Nephron (organoid): ENCODE results near the gene CYBA.

Source experiments
- H3K27ac Mint-ChIP-seq, 3 experiments: 2 replicates each; pipeline ENCODE4 v1.8.0; 2020; ENCODE audit warnings: mixed read lengths in 3 of 3, mild to moderate bottlenecking in 2 of 3, moderate library complexity in 1 of 3
- H3K27me3 Mint-ChIP-seq: 2 replicates; pipeline ENCODE4 v1.8.0; 2021; ENCODE audit warnings: low read depth, mild to moderate bottlenecking, moderate library complexity, mixed read lengths
- H3K36me3 Mint-ChIP-seq: 2 replicates; pipeline ENCODE4 v1.8.0; 2020; ENCODE audit warnings: low read depth, mixed read lengths
- H3K4me1 Mint-ChIP-seq: 2 replicates; pipeline ENCODE4 v1.8.0; 2020; ENCODE audit warnings: mixed read lengths
- H3K4me3 Mint-ChIP-seq, 3 experiments: 2 replicates each; pipeline ENCODE4 v1.8.0; 2020; ENCODE audit warnings: mild to moderate bottlenecking in 3 of 3, mixed read lengths in 3 of 3, moderate library complexity in 2 of 3
- H3K9me3 Mint-ChIP-seq: 2 replicates; pipeline ENCODE4 v1.8.0; 2020; ENCODE audit warnings: mixed read lengths
- TF ChIP-seq, protein P1 (sequence below), 3 experiments: fragments of 200-600 bp; sonication (generic); IDR thresholded peaks; one replicate each; pipeline ENCODE4 v1.5.0; 2021; ENCODE audit warnings: antibody characterized with exemption in 3 of 3; ENCODE audit not compliant: unreplicated experiment in 3 of 3

The CYBA gene

DNA sequence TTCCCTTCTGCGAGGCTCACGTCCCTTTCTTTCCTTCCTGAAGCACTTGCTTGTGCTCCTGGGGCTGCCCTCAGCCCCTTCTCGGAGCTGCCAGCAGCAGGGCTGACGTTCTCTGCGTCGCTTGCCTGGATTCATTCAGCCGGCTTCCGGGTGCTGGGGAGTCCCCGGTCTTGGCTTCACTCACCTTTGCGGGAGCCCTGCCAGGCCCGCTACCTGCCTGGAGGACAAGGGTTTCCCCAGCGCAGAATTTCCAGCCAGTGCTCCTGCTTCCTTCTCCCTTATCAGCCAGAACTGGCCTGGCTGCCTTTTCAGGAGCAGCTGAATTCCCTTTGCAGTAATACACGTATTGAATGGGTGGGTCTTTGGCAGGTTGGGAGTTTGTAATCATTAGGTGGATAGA lies 34.5 kb downstream of the CYBA start:
- Mint-ChIP-seq H3K27ac (no peak overlapping the region), H3K27me3 (no peaks in the 10 kb centered on the region), H3K4me1 (peaks cover 28% of the 10 kb centered on the region), H3K36me3 (peaks cover 31% of the 10 kb centered on the region), H3K4me3 (no peak overlapping the region), H3K9me3 (no peaks in the 10 kb centered on the region)
- TF ChIP-seq, protein P1, sequence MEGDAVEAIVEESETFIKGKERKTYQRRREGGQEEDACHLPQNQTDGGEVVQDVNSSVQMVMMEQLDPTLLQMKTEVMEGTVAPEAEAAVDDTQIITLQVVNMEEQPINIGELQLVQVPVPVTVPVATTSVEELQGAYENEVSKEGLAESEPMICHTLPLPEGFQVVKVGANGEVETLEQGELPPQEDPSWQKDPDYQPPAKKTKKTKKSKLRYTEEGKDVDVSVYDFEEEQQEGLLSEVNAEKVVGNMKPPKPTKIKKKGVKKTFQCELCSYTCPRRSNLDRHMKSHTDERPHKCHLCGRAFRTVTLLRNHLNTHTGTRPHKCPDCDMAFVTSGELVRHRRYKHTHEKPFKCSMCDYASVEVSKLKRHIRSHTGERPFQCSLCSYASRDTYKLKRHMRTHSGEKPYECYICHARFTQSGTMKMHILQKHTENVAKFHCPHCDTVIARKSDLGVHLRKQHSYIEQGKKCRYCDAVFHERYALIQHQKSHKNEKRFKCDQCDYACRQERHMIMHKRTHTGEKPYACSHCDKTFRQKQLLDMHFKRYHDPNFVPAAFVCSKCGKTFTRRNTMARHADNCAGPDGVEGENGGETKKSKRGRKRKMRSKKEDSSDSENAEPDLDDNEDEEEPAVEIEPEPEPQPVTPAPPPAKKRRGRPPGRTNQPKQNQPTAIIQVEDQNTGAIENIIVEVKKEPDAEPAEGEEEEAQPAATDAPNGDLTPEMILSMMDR (IDR thresholded peaks at IDR 0.05; ENCODE audit: unreplicated experiment in 3 of 3), result no peak

DNA sequence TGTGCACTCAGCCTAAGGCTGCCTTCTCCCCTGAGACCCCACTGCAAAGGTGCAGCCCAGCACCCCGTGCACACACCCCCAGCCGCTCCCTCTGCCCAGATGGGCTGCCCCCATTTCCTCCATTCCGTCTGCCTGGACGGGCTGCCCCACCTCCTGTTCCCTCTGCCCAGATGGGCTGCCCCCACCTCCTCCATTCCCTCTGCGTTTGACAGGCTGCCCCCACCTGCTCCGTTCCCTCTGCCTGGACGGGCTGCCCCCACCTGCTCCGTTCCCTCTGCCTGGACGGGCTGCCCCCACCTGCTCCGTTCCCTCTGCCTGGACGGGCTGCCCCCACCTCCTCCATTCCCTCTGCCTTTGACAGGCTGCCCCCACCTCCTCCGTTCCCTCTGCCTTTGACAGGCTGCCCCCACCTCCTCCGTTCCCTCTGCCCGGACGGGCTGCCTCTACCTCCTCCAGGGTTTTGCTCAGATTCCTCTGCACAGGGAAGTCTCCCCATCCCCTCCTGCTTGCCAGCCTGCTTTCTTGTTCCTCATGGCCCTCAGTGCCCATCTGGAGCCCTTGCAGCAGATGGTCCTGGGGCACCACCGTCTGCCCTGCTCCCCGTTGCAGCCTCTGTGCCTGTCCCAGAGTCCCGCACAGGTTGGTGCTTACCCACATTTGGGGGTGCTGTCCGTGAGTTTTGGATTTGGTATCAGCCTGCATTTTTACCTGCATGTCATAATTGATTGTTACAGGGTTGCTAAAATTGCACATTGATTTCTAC lies 35.9 kb downstream of the CYBA start:
- Mint-ChIP-seq H3K27me3 (no peaks in the 10 kb centered on the region), H3K9me3 (no peaks in the 10 kb centered on the region), H3K4me1 (peaks cover 34% of the 10 kb centered on the region)

DNA sequence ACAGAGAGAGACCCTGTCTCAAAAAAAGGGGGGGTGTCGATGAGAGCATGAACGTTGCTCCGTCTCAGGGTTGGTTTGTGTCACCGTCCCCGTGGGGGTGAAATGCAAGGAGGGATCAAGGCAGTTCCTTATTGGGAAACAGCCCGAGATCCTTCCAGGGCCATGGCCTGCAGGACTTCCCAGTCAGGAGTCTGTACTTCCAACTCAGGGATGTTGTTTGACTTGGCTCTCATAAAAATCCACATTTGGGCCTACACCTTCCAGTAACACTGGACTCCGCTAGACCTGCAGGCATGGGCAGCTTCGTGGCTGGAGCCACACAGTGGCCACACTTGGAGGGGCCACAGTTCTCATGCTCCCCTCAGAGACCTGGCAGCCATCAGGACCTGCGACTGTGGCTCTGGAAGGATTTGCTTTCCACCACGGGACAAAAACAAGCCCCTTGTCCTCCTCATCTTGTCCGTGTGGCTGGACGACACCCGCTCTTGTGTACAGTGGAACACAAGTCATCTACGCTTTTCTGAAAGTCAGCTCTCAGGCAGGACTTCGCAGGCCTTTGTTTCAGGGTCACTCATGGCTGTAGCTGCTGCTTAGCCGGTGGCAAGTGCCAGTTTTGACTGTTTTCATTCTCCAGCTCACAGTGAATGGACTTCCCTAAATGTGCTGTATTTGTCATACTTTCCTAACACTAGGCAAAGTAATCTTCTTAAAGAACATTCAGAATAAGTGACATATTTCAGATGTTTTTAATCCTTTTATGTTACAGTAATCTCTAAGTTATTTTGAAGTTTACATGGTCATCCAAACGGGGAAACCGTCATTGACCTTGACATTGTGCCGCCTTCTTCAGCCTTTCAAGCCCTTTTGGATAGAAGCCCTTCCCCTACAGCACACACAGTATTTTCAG lies 36.7 kb downstream of the CYBA start:
- no peak overlapping the region for H3K4me3 Mint-ChIP-seq
- peak overlapping the region in 1 of 3 experiments; percentile 31 for H3K27ac Mint-ChIP-seq
- H3K4me1 Mint-ChIP-seq, result peaks cover 34% of the 10 kb centered on the region
- no peaks in the 10 kb centered on the region for H3K9me3 Mint-ChIP-seq
- H3K27me3 Mint-ChIP-seq, result no peaks in the 10 kb centered on the region
- H3K36me3 Mint-ChIP-seq, result peaks cover 43% of the 10 kb centered on the region
- TF ChIP-seq, protein P1 (IDR thresholded peaks at IDR 0.05; ENCODE audit: unreplicated experiment in 3 of 3), result no peak

More for the DNA sequence above, 35.9 kb downstream of the CYBA start:
- H3K27ac Mint-ChIP-seq, result peak overlapping the region in 1 of 3 experiments; percentile 31
- peaks cover 40% of the 10 kb centered on the region for H3K36me3 Mint-ChIP-seq
- TF ChIP-seq, protein P1 (IDR thresholded peaks at IDR 0.05; ENCODE audit: unreplicated experiment in 3 of 3), result no peak
- no peak overlapping the region for H3K4me3 Mint-ChIP-seq

DNA sequence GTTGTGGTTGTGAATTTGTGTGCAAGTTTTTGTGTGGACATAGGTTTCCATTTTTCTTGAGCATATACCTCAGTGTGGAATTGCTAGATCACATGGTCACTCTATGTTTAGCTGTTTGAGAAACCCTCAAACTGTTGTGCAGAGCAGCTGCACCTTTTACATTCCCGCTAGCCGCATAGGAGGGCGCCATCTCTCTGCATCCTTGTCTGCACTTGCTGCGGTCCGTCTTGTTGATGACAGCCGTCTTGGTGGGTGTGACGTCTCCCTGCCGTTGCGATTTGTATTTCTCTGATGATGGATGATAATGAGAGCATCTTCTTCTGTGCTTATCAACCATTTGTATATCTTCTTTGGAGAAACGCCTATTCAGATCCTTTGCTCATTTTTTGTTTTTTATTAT lies 37.6 kb downstream of the CYBA start:
- Mint-ChIP-seq H3K9me3 (no peaks in the 10 kb centered on the region), H3K4me1 (peaks cover 34% of the 10 kb centered on the region), H3K36me3 (peaks cover 43% of the 10 kb centered on the region), H3K27me3 (no peaks in the 10 kb centered on the region), H3K4me3 (no peak overlapping the region), H3K27ac (peak overlapping the region in 1 of 3 experiments; percentile 57)
- TF ChIP-seq, protein P1 (IDR thresholded peaks at IDR 0.05; ENCODE audit: unreplicated experiment in 3 of 3), result no peak

DNA sequence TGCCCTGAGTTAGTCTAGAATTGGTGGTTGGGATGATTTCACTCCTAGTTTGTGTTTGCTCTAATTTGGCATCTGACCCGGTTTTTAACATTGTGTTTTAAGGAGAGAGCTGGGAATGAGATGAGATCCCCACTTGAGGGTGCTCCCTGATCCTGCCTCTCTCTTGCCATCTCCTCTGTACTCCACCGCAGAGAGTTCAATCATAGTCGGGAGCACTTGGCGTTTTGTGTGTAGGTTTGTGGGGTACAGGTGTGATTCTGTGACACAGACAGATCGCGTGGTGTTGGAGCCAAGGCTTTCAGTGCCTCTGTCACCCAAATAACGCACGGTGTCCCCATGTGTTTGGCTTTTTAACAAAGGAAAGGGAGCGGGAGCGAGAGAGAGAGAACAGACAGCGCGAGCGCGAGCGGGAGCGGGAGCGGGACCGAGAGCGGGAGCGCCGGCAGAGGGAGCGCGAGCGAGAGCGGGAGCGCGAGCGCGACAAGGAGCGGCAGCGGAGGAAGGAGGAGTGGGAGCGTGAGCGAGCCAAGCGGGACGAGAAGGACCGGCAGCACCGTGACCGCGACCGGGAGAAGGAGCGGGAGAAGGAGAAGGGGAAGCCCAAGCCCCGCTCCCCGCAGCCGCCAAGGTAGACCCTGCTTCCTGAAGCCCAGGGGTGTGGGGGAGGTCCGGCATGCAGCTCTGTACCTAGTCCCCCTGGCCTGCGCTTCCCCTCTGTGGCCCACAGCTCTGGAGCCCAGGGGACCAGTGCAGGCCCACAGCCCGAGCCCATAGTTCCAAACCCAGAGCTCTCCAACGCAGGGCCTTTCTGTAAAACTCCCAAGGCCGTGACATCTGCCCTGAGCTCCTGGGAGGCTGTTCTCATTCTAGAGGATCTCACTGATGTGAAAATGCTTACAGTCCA lies 39.7 kb downstream of the CYBA start:
- no peaks in the 10 kb centered on the region for H3K9me3 Mint-ChIP-seq
- no peaks in the 10 kb centered on the region for H3K27me3 Mint-ChIP-seq
- H3K27ac Mint-ChIP-seq, result no peak overlapping the region
- no peak overlapping the region for H3K4me3 Mint-ChIP-seq
- TF ChIP-seq, protein P1 (IDR thresholded peaks at IDR 0.05; ENCODE audit: unreplicated experiment in 3 of 3), result peak in 1 of 3 experiments; percentile 29
- peaks cover 52% of the 10 kb centered on the region for H3K36me3 Mint-ChIP-seq
- peaks cover 28% of the 10 kb centered on the region for H3K4me1 Mint-ChIP-seq
